Measurements from ENCODE around the gene YWHAG.
"Not testable (repeated sequence)": the region's sequence is repeated elsewhere in the genome, so short reads cannot be mapped to it uniquely, and the experiment has no call there.

The YWHAG gene

DNA sequence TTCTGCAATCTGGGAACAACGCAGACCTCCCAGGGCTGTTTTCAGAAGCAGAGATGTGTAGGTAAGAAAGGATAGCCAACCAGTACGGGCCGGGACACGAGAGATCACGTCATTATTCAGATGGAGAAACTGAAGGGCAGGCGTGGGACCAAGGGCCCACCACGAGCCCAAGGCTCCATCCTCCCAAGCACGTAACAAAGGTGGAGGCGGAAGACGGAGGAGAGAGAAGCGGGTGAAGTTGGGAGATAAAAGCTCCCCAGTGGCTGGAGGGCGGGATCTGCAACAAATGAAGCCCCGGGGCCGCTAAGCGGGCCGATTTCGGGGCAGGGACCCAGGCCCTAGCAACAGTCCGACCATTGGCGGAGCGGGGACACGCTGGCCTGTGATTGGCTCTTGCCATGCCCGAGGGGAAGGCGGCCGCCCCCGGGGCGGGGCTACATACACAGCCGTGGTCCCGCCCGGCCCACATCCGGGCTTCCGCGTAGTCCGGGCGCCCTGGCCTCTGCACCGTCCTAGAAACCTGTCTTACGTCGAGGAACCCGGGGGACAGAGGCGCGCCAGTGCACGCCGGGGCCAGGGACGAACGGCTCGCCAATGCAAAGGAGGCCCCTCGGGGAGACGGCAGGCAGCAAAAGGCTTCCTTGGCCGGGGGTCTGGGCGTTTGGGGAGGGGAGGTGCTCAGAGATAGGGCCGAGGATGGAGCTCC lies 40.9 kb downstream of the YWHAG start:
- DNase-seq = peak; percentile 95

DNA sequence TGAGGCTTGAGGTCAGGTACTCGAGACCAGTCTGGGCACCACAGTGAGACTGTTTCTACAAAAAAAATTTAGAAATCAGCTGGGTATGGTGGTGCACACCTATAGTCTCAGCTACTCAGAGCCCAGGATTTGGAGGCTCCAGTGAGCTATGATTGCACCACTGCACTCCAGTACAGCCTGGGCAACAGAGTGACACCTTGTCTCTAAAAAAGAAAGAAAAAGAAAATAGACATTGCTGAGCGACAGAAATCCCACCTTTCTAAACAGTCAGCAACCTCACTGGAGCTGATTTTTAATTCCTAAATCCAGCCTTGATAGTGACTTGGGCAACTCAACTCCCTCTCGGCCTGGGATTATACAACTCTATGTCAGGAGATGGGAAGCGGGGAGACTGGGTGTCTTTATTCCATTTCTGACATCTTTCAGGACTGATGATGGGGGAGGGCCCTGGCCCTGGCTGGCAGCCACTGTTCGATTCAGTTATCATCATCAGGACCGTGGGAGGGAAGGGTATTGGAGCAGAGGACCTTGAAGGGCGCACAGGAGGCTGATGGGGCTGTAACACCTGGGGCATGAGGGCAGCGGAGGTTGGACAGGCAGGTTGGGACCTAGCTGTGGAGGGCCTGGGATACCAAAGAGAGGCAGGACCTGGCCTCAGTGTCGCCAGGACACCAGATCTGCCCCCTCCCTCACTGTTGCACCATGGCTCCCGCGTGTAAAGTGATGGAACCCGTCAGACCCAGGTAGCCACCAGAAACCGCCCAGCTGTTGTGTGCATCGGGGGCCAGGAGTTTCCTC lies 41.6 kb downstream of the YWHAG start:
- no peak for DNase-seq

DNA sequence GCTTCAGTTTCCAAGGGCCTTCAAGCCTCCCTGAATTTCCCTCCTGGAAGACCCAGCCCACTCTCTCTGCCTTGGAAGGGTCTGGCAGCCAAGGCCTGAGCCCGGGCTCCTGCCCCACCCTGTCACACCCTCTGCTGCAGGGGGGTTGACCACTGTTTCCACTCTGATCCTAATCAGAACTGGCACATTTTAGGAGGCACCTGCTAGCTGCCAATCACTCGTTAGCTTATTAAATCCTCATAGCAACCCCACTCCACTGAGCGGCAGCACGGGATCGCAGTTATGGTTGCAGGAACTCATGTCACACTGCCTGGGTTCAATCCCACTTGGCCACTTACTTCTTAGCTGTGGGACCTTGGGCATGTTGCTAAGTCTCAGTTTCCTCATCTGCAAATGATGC lies 43.4 kb downstream of the YWHAG start:
- no peak for DNase-seq

DNA sequence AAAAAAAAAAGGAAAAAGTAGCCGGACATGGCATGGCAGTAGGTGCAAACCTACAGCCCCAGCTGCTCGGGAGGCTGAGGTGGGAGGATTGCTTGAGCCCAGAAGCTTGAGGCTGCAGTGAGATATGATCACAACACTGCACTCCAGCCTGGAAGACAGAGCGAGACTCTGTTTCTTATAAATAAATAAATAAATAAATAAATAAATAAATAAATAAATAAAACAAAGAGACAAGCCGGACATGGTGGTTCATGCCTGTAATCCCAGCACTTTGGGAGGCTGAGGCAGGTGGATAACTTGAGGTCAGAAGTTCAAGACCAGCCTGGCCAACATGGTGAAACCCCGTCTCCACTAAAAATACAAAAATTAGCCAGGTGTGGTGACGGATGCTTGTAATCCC lies 44.1 kb downstream of the YWHAG start:
- DNase-seq = not testable (repeated sequence)

DNA sequence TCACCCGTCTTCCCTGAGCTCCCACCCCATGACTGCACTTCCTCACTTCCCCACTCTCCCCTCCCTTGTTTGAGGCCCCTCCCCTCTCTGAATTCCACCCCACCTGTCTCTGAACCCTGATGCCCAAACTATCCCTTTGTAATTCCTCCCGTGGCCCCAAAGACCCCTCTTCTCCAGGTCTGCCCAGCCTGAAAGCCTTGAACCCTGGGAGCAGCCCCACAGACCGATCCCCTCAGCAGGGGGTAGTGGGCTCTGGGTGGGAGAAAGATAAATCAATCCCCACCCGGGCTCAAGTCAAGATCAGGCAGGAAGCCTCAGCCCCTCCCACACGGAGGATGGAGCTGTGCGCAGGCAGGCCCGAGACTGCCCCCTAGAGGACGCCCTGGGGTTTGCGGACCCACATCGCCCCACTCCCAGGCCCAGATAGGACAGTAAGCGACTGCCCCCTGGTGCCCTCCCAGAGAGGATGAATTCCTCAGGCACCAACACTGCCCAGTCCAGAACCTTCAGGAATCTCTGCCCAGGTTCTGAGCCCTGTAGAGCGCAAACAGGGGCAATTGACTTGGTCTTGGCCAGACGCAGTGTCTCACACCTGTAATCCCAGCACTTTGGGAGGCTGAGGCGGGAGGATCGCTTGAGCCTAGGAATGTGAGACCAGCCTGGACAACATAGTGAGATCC lies 44.6 kb downstream of the YWHAG start:
- DNase-seq = peak; percentile 84

DNA sequence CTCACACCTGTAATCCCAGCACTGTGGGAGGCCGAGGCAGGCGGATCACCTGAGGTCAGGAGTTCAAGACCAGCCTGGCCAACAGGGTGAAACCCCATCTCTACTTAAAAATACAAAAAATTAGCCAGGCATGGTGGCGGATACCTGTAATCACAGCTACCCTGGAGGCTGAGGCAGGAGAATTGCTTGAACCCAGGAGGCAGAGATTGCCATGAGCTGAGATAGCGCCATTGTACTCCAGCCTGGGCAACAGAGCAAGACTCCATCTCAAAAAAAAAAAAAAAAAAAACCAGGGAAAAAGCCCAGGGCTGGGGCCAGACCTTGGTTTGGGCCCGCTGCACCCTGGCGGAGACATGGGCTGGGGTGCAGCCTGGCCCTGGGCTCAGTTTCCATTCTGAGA lies 47.0 kb downstream of the YWHAG start:
- DNase-seq = not testable (repeated sequence)

DNA sequence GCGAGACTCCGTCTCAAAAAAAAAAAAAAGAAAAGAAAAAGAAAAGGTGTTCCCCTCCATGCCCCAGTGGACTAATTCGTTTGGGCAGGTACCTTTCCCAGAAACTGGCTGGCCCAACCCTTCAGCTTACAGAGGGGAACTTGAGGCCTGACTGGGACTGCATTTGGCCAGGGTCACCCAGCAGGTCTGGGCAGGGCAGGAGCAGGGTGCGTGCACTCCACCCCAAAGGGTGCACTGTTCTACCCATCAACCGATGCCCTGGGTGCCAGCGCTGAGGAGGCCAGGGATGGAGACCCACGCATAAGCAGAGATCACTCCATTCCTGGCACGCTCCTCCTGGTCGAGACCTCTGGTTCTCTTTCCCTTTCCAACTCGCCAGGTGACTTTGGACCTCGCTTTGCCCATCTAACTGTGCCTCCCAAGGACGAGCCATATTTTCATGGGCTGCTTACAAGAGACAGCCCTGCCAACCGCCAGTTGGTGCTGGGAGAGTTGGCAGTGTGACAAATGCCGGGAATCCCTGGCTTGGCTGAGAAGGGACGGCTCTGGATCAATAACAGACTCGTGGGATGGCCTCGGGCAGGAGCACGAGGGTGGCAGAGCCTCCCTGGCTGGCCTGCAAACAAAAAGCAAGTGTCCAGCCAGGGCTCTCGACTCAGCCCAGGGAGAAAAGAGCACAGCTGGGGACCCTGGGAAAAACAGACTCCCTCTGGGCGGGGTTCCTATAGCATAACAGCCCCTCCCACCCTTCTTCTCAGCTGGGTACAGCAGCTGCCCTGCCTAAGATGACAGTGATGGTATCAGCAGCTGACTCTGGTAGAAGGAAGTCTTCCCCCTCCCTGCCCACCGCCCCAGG lies 48.5 kb downstream of the YWHAG start:
- DNase-seq = peak; percentile 69

DNA sequence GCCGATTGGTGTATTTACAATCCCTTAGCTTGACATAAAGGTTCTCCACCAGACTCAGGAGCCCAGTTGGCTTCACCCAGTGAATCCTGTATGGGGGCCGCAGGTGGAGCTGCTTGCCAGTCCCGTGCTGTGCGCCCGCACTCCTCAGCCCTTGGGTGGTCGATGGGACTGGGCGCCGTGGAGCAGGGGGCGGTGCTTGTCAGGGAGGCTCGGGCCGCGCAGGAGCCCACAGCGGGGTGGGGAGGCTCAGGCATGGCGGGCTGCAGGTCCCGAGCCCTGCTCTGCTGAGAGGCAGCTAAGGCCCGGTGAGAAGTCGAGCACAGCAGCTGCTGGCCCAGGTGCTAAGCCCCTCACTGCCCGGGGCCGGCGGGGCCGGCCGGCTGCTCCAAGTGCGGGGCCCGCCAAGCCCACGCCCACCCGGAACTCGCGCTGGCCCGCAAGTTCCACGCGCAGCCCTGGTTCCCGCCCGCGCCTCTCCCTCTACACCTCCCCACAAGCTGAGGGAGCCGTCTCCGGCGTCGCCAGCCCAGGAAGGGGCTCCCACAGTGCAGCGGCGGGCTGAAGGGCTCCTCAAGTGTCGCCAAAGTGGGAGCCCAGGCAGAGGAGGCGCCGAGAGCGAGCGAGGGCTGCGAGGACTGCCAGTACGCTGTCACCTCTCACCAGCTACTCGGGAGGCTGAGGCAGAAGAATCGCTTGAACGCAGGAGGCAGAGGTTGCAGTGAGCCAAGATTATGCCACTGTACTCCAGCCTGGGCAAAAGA lies 49.3 kb downstream of the YWHAG start:
- DNase-seq = not testable (repeated sequence)

DNA sequence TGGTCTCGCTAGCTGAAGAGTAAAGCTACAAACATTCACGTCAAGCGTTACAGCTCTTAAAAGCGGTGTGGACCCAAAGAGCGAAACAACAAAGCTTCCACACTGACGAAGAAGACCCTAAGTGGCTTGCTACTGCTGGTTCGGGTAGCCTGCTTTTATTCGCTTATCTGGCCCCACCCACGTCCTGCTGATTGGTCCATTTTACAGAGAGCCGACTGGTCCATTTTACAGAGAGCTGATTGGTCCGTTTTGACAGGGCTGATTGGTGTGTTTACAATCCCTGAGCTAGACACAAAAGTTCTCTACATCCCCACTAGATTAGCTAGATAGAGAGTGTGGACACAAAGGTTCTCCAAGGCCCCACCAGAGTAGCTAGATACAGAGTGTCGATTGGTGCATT lies 49.9 kb downstream of the YWHAG start:
- DNase-seq = not testable (repeated sequence)

DNA sequence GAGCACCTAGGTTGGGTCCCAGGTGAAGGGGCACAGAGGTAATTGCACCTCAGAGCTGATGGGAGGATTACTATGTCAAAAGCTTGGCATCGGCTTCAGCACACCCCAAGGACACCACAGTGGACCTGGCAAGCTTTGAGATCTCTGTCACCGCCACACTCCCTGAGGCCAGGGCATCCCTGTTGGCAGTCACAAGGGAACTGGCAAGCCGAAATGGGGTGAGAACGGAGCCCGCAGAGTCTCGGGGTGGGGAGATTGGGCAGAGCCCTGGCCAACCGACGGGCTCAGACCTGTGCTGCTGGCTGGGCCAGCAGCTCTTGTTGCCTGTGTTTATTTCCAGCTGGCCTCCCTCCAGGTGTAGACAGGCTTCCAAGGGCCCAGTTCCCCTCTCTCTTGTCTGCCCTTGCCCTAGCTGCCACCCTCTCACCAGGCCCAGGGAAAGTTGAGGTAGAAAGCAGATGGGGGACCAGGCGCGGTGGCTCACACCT lies 53.9 kb downstream of the YWHAG start:
- DNase-seq = peak; percentile 34

DNA sequence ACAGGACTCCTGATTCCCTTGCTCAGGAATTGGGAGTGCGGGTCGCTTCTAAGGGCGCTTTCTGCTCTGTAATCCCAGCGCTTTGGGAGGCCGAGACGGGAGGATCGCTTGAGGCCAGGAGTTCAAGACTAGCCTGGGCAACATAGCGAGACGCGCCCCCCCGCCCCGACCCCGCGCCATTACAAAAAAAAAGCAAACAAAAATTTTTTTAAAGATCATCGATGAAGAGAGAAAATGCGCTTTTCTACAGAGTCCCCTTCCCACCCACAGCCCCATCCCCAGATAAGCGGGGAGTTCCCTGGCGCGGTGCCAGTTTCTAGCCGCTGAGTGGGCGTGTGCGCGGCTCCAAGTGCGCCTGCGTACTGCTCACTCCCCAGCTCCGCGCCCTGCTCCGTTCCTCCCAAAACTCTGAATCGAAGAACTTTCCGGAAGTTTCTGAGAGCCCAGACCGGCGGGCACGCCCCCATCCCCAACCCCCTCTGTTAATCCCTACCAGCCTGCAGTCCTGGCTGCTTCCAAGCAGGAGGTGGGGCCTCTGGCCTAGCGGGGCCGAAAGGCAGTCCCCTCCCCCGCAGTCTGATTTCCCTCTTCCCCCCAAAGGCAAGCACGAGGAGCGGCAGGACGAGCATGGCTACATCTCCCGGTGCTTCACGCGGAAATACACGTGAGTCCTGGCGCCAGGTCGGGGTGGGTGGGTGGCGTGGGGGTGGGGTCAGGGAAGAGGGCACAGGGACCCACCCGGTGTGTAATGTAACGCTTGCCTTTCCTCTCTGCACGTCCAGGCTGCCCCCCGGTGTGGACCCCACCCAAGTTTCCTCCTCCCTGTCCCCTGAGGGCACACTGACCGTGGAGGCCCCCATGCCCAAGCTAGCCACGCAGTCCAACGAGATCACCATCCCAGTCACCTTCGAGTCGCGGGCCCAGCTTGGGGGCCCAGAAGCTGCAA lies 55.3 kb downstream of the YWHAG start:
- peak; percentile 54 for DNase-seq

DNA sequence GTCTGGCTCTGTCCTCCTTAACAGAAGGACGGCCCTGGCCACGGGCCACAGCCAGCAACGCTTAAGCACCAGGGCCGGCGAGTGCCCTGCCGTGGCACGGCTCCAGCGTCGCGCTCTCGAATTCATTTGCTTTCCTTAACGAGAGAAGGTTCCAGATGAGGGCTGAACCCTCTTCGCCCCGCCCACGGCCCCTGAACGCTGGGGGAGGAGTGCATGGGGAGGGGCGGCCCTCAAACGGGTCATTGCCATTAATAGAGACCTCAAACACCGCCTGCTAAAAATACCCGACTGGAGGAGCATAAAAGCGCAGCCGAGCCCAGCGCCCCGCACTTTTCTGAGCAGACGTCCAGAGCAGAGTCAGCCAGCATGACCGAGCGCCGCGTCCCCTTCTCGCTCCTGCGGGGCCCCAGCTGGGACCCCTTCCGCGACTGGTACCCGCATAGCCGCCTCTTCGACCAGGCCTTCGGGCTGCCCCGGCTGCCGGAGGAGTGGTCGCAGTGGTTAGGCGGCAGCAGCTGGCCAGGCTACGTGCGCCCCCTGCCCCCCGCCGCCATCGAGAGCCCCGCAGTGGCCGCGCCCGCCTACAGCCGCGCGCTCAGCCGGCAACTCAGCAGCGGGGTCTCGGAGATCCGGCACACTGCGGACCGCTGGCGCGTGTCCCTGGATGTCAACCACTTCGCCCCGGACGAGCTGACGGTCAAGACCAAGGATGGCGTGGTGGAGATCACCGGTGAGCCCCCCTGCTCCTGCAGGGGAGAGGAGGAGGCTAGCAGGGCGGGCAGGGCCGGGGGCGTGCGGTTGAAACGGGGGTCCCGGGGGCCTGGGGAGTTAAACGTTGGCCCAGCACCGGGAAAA lies 56.2 kb downstream of the YWHAG start, which contains the start of gene HSPB1:
TSS of gene HSPB1 (plus strand) at position 327 of the 855 bp plus-strand sequence. CDS start at position 367, 40 bp downstream.
- peak; percentile 87 for DNase-seq

DNA sequence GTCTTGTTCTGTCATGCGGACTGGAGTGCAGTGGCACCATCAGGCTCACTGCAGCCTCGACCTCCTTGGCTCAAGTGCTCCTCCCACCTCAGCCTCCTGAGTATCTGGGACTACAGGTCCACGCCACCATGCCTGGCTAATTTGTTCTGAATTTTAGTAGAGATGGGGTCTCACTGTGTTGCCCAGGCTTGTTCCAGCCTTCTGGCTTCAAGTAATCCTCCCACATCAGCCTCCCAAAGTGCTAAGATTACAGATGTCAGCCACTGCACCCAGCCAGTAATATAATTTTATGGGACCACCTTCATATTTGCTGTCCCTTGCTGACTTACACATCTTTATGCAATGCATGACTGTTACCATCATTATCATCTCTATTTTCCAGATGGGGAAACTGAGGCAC lies 57.8 kb downstream of the YWHAG start:
- DNase-seq = no peak

DNA sequence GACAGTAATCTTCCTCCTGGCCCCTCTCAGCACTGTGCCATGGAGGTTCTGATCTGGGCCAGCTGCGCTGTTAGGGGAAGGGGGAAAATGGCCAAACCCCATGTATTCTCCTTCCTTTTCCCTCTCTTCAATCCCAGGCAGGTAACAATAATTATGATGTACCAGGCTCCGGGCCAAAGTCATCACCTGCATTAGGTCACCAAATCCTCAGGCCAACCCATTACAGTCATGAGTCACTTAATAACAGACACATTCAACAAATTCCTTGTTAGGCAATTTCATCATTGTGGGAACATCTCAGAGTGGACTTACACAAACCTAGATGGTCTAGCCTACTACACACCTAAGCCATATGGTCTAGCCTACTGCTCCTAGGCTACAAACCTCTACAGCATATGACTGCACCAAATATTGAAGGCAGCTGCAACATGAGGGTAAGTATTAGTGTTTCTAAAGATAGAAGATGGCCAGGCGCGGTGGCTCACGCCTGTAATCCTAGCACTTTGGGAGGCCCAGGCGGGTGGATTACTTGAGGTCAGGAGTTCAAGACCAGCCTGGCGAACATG lies 58.5 kb downstream of the YWHAG start:
- peak; percentile 65 for DNase-seq

DNA sequence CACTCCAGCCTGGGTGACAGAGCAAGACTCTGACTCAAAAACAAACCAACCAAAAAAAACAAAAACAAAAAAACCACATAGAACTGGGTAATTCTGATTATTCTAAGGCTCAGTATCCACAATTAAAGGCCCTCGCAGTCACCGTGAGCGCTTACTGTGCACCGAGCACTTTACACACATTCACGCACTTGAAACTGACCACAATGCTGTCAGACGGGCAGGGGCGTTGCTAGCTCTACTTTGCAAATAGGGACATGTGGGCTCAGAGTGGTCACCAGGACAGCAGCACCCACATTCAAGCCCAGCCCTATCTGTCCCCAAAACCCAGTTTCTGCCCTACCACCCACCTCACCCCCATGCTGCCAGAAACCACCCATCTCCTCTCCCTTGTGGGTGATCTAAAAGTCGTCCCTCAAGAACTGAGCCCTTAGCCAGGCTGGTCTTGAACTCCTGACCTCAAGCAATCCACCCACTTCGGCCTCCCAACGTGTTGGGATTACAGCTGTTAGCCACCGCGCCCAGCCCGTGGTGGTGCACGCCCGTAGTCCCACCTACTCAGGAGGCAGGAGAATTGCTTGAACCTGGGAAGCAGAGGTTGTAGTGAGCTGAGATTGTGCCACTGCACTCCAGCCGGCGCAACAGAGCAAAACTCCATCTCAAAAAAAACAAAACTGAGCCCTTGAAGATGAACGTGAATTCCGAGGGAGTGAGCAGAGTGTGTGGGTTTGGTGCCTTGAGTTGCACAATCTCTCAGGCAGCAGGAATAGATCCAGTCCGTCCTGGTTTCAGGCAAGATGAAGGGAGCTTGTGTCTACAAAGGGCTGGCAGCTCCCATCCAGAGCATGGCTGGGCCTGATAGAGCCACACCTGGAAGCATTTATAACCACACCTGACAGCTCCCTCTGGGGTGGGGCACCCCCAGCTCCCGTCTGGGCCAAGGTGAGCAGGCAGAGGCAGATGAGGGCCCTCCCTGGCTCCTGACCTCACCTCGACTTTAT lies 61.7 kb downstream of the YWHAG start:
- DNase-seq = peak; percentile 58

DNA sequence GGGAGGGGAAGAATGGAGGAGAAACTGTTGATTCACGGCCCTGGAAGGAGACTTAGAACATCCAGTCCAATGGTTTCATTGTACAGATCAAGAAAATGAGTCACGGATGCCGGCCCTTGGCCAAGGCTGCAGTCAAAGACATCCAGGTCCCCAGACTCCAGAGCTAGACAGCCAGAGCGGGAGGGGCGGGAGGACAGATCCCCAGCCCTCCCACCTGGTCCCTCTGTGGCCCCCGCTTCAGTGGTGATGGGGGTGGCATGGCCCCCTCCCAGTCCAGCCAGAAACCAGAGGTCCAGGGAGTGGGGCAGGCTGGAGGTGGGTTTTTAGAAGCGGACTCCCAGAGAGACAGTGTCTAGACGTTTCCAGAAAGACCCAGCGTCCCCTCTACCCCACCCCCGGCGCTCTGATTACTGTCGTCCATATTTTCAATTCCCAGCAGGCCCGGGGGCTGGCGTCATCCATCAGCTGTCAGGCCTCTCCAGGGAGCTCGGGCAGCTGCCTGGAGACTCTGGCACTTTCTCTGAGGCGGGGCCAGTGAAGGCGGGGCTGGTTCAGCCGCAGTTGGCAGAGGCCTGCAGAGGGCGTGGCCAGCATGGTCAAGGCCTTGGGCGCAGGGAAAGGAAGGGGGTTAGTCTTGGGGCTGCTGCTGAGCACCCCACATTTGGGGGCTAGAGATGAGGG lies 64.3 kb downstream of the YWHAG start:
- DNase-seq = peak; percentile 86

DNA sequence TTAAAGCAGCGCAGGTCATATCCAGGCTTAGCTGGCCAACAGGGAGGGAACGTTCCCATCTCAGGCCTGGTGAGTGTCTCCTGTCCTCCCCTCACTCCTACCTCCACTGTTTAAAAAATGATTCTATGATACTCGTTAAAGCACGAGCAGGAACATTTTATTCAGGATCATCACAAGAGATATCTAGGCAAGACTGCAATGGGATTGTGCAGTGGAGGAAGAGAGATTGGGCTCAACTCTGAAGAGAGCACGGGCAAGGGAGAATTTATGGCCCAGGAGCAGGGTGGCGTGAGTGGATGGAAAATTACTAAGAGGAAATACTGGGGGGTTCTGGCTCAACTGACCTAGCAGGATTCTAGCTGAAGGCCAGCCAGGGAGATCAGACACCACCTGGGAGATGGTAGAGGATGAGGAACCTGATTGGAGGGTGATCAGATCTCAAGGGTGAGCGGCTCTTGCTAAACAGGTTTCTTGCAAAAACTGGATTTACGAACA lies 65.3 kb downstream of the YWHAG start:
- DNase-seq = peak; percentile 22

Data from DMS153 (cell line).